Measurements from ENCODE around the gene MED15.

Gene MED15

DNA sequence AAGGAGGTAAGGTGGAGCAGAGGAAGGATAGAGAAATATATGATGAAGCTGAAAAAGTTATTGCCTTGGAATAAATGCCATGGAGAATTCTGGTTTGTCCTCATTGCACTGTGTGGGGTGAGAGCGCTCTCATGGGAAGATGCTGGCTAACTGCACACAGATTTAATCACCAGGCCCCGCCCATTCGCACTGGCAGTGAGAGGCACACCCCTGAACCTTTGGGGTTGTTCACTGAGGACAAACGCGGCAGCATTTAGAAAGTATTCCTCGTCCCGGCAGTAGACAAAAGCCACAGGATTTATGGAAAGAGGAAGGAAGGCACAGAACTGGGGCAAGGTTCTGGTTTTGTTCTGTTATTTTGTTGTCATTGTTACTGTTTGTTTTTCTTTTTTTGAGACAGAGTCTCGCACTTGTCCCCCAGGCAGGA lies 70.2 kb downstream of the MED15 start:
- H3K4me3 ChIP-seq (replicated peaks; ENCODE audit: low read depth, low read length): no peak overlapping the region
- TF ChIP-seq CTCF (IDR thresholded peaks at IDR 0.05; ENCODE audit: low read length, missing control alignments): no peak
- no peak for DNase-seq (ENCODE audit: low read depth)

GRCh38 chr22:20578192-20578591 lies 70.8 kb downstream of the MED15 start:
- DNase-seq (ENCODE audit: low read depth): no peak
- TF ChIP-seq CTCF (IDR thresholded peaks at IDR 0.05; ENCODE audit: low read length, missing control alignments): no peak
- no peak overlapping the region for H3K4me3 ChIP-seq (replicated peaks; ENCODE audit: low read depth, low read length)

DNA sequence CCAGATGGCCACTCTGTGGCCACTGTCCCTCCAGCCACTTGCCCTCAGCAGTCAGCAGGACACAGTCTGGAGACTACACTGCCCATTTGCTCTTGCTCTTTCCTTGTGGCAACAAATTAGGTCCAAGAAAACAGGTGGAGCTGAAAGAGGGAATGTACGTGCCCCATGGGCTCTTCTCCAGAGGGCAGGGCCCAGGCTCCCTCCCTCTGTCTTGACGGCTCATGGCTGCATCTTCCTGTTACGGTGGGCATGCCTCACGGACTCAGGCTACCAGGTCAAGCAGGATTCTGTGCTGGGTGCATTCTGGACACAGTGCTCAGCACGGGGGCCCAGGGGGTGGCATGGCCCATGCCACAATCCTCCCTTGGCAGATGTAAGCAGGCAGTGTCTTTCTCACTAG lies 71.3 kb downstream of the MED15 start:
- no peak for DNase-seq (ENCODE audit: low read depth)
- H3K4me3 ChIP-seq (replicated peaks; ENCODE audit: low read depth, low read length): no peak overlapping the region
- no peak for TF ChIP-seq CTCF (IDR thresholded peaks at IDR 0.05; ENCODE audit: low read length, missing control alignments)

- no peak for DNase-seq (ENCODE audit: low read depth)
- H3K4me3 ChIP-seq (replicated peaks; ENCODE audit: low read depth, low read length): no peak overlapping the region
- no peak for TF ChIP-seq CTCF (IDR thresholded peaks at IDR 0.05; ENCODE audit: low read length, missing control alignments)
Measured at GRCh38 chr22:20579273-20580120, 72.1 kb downstream of the MED15 start.

DNA sequence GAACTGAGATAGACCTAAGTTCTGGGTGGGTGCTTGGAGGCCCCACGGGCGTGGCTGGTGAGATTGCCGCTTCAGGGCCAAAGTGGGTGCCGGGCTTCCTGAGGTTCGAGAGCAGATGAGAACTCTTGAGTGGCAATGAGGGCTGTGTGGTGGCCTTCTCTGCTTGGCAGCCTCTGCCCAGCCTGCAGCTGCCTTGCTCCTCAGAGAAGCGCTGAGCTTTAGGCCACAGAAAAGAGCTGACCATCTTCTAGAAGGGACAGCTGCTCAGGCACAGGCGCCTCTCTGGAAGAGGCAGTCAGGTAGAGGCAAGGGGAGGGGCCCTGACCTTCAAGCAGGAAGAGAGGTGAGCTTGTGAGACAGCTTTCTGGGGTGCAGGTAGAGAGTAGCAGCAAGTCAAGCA lies 72.8 kb downstream of the MED15 start:
- no peak overlapping the region for H3K4me3 ChIP-seq (replicated peaks; ENCODE audit: low read depth, low read length)
- DNase-seq (ENCODE audit: low read depth): no peak
- TF ChIP-seq CTCF (IDR thresholded peaks at IDR 0.05; ENCODE audit: low read length, missing control alignments): no peak

GRCh38 chr22:20580611-20581502 lies 73.4 kb downstream of the MED15 start:
- H3K4me3 ChIP-seq (replicated peaks; ENCODE audit: low read depth, low read length): no peak overlapping the region
- no peak for TF ChIP-seq CTCF (IDR thresholded peaks at IDR 0.05; ENCODE audit: low read length, missing control alignments)
- no peak for DNase-seq (ENCODE audit: low read depth)
